ENCODE results near the gene NUDC. TPM values are rescaled to one million over a fixed set of nuclear protein-coding genes. Genes with fewer than 3 reads are reported as not detected.

Gene NUDC
- total and polyA plus RNA-seq, 2 of the 13 experiments (the other 11 are each of a cell fraction or from before 2014, with no cell fraction given), result 34.7 to 104 TPM

DNA sequence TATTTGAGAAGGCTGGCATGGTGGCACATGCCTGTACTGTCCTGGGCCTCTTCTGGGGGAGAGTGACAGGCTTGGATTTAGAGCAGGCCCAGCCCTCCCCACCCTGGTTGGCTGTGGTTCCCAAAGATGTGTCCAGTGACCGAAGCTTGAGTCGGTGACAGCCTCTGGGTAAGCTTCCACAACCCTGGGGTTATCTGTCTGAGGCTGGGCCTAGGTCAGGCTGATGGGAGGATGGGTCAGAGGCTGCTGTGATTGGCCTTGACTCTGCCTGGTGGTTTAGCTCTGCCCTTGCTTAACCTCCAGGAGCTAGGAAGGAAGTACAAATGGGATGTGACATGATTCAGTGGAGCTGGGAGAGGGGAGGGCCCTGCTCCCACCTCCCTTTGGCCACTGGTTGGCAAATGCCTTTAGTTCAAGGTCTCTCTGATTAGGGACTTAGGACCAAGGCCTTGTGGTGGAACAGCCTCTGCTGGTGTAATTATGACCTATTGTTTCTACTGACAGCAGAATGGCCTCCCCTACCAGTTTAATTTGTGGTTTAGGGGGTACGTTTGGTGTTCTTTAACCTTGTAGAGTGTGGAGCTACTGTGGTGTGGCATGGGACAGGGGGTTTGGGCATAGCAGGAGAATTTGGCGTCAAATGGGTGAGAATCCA, 16.6 kb downstream of the NUDC start (continued):
- TF ChIP-seq PRDM4 (CRISPR knock-in tag; IDR thresholded peaks at IDR 0.05; ENCODE audit: borderline replicate concordance) (no peak), JUND (CRISPR knock-in tag; IDR thresholded peaks at IDR 0.05) (peak; percentile 91), SP140L (CRISPR knock-in tag; IDR thresholded peaks at IDR 0.05; ENCODE audit: borderline replicate concordance) (no peak), ETV5 (CRISPR knock-in tag; IDR thresholded peaks at IDR 0.05; ENCODE audit: borderline replicate concordance) (peak; percentile 94), YEATS4 (CRISPR knock-in tag; IDR thresholded peaks at IDR 0.05; ENCODE audit: borderline replicate concordance) (peak; percentile 80), ZFP41 (CRISPR knock-in tag; IDR thresholded peaks at IDR 0.05; ENCODE audit: borderline replicate concordance) (no peak), MBNL3 (CRISPR knock-in tag; conservative IDR thresholded peaks at IDR 0.05) (no peak), HCFC1 (IDR thresholded peaks at IDR 0.05; ENCODE audit: low read depth, low read length) (no peak), PHB2 (IDR thresholded peaks at IDR 0.05; ENCODE audit: partially characterized antibody) (no peak), NR0B2 (CRISPR knock-in tag; IDR thresholded peaks at IDR 0.05) (no peak), ZNF883 (CRISPR knock-in tag; IDR thresholded peaks at IDR 0.05; ENCODE audit: not compliant biosample characterization) (no peak), ZNF383 (CRISPR knock-in tag; IDR thresholded peaks at IDR 0.05; ENCODE audit: borderline replicate concordance) (no peak), AGO2 (optimal IDR thresholded peaks at IDR 0.05; ENCODE audit: low read depth, low read length) (no peak), ZBTB8A (CRISPR knock-in tag; IDR thresholded peaks at IDR 0.05; ENCODE audit: borderline replicate concordance, low read depth) (no peak), DPF2 (CRISPR knock-in tag; IDR thresholded peaks at IDR 0.05; ENCODE audit: borderline replicate concordance, low read depth) (peak; percentile 75), ZNF276 (CRISPR knock-in tag; IDR thresholded peaks at IDR 0.05; ENCODE audit: low read depth) (no peak), ZNF331 (CRISPR knock-in tag; IDR thresholded peaks at IDR 0.05) (peak; percentile 91), PHF8 (CRISPR knock-in tag; IDR thresholded peaks at IDR 0.05) (0 out of 2 replicates have a peak, but pooled peaks have one; percentile 39)
- TF ChIP-seq, protein P1, sequence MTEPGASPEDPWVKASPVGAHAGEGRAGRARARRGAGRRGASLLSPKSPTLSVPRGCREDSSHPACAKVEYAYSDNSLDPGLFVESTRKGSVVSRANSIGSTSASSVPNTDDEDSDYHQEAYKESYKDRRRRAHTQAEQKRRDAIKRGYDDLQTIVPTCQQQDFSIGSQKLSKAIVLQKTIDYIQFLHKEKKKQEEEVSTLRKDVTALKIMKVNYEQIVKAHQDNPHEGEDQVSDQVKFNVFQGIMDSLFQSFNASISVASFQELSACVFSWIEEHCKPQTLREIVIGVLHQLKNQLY (CRISPR knock-in tag; IDR thresholded peaks at IDR 0.05), result peak; percentile 20
- TF ChIP-seq, protein P2, sequence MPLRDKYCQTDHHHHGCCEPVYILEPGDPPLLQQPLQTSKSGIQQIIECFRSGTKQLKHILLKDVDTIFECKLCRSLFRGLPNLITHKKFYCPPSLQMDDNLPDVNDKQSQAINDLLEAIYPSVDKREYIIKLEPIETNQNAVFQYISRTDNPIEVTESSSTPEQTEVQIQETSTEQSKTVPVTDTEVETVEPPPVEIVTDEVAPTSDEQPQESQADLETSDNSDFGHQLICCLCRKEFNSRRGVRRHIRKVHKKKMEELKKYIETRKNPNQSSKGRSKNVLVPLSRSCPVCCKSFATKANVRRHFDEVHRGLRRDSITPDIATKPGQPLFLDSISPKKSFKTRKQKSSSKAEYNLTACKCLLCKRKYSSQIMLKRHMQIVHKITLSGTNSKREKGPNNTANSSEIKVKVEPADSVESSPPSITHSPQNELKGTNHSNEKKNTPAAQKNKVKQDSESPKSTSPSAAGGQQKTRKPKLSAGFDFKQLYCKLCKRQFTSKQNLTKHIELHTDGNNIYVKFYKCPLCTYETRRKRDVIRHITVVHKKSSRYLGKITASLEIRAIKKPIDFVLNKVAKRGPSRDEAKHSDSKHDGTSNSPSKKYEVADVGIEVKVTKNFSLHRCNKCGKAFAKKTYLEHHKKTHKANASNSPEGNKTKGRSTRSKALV (CRISPR knock-in tag; IDR thresholded peaks at IDR 0.05), result no peak

Measured in HepG2 (cell line).